Subcutaneous abdominal adipose tissue (tissue), 5 donors: Measurements from ENCODE around the gene AHNAK.
"Not testable (repeated sequence)": the region's sequence is repeated elsewhere in the genome, so short reads cannot be mapped to it uniquely, and the experiment has no call there.

Experiments
- H3K27ac ChIP-seq: one replicate; pipeline ENCODE4 v1.7.0; 2013; ENCODE audit warnings: low read depth, mild to moderate bottlenecking, inconsistent platforms, low read length, moderate library complexity
- H3K27me3 ChIP-seq, 5 donors: one replicate each; pipeline ENCODE4 v1.7.0; 2013; ENCODE audit warnings: low read length in 5 of 5, inconsistent platforms in 1 of 5; ENCODE audit not compliant: control insufficient read depth in 5 of 5, insufficient read depth in 4 of 5
- H3K36me3 ChIP-seq, 5 donors: one replicate each; pipeline ENCODE4 v1.7.0; 2013; ENCODE audit warnings: low read length in 5 of 5; ENCODE audit not compliant: control insufficient read depth in 5 of 5, insufficient read depth in 5 of 5
- H3K4me1 ChIP-seq, 5 donors: one replicate each; pipeline ENCODE4 v1.7.0; 2013; ENCODE audit warnings: low read length in 5 of 5, mild to moderate bottlenecking in 3 of 5, moderate library complexity in 1 of 5; ENCODE audit not compliant: control insufficient read depth in 5 of 5, insufficient read depth in 5 of 5
- H3K4me3 ChIP-seq, 5 donors: one replicate each; pipeline ENCODE4 v1.7.0; 2013; ENCODE audit warnings: low read length in 5 of 5, low read depth in 1 of 5
- H3K9ac ChIP-seq, 5 donors: one replicate each; pipeline ENCODE4 v1.7.0; 2013; ENCODE audit warnings: low read length in 5 of 5, mild to moderate bottlenecking in 4 of 5, moderate library complexity in 3 of 5
- H3K9me3 ChIP-seq, 5 donors: one replicate each; pipeline ENCODE4 v1.7.0; 2013; ENCODE audit warnings: low read length in 5 of 5; ENCODE audit not compliant: control insufficient read depth in 5 of 5
- donor health status: healthy.
- donor health status: healthy.
- donor health status: healthy.
- donor health status: healthy.
- donor health status: healthy.

The AHNAK gene

GRCh38 chr11:62560566-62561103 is 14.0 kb upstream of the AHNAK start:
- H3K4me1 ChIP-seq, result peaks cover 20 to 36% (median 32%) of the 10 kb centered on the region in 5 donors

GRCh38 chr11:62559626-62560025 is 13.0 kb upstream of the AHNAK start:
- peak overlapping the region in 2 of 5 donors; percentile 19 to 57 for H3K9ac ChIP-seq
- H3K4me3 ChIP-seq, result not testable (repeated sequence)
- peaks cover 24 to 46% (median 42%) of the 10 kb centered on the region in 5 donors for H3K4me1 ChIP-seq

More at GRCh38 chr11:62560566-62561103, 14.0 kb upstream of the AHNAK start:
- Histone ChIP-seq H3K36me3 (peaks cover 9 to 50% (median 33%) of the 10 kb centered on the region in 5 donors), H3K4me3 (no peak overlapping the region), H3K27me3 (no peaks in the 10 kb centered on the region), H3K9ac (peak overlapping the region in 3 of 5 donors; percentile 55 to 57 (median 56)), H3K9me3 (no peaks in the 10 kb centered on the region), H3K27ac (peak overlapping the region; percentile 85)

GRCh38 chr11:62559204-62559603 is 12.6 kb upstream of the AHNAK start:
- Histone ChIP-seq H3K9me3 (no peaks in the 10 kb centered on the region), H3K36me3 (peaks cover 4 to 41% (median 26%) of the 10 kb centered on the region in 5 donors), H3K9ac (no peak overlapping the region), H3K4me1 (peaks cover 25 to 50% (median 46%) of the 10 kb centered on the region in 5 donors), H3K27me3 (no peaks in the 10 kb centered on the region), H3K4me3 (no peak overlapping the region), H3K27ac (peak overlapping the region; percentile 85)

More at GRCh38 chr11:62559626-62560025, 13.0 kb upstream of the AHNAK start:
- H3K27ac ChIP-seq, result peak overlapping the region; percentile 85
- not testable (repeated sequence) for H3K27me3 ChIP-seq, H3K9me3 ChIP-seq
- peaks cover 4 to 41% (median 26%) of the 10 kb centered on the region in 5 donors for H3K36me3 ChIP-seq

DNA sequence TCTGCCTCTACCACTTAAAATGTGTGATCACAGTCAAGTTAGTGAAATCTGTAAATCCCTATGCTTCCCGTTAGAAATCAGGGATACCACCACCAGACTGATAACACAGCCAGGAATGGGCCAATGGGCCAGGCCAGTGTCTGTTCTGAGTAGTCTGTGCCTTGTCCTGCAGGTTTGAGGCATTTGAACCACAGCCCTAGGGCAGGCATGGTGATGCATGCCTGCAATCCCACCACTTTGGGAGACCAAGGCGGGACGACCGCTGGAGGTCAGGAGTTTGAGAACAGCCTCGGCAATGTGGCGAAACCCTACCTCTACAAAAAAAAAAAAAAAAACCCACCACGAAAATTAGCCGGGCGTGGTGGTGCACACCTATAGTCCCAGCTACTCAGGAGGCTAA is 12.1 kb upstream of the AHNAK start:
- no peaks in the 10 kb centered on the region for H3K9me3 ChIP-seq
- no peaks in the 10 kb centered on the region for H3K27me3 ChIP-seq
- no peak overlapping the region for H3K9ac ChIP-seq
- peaks cover 27 to 55% (median 52%) of the 10 kb centered on the region in 5 donors for H3K4me1 ChIP-seq
- H3K27ac ChIP-seq, result peak overlapping the region; percentile 85
- H3K36me3 ChIP-seq, result peaks cover 4 to 38% (median 22%) of the 10 kb centered on the region in 5 donors
- H3K4me3 ChIP-seq, result no peak overlapping the region

DNA sequence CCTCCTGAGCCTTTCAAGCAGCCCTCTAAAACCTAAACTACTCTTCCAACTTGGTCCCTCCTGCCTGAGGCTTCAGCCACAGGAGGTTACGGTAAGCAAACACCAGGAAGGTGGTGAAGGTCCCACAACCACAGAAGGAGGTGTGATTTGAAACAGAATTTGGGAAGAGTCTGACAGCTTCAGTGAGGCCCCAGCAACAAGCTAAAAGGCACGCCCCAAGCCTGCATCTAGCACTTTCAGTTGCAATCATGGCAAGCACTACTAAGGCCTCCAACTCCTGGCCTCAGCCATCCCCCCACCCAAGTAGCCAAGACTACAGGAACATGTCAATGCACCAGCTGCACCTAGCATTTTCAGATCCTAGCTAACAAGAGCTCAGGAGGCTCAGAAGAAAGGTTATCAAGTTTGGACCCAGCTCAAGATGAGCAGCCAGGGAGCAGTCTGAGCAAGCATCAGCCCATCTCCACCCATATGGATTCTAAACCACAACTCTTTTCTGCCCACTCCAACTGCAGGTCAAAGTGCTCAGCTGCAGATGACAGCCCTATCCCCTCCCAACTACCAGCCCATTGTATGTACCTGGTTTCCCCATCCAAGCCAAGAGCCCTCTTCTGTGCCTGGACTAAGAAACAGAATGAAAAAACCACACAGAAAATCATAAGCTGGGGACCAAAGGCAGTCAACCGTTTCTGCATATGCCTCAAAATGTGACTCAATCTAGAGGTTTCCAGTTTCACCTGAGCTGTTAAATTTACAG is 10.4 kb upstream of the AHNAK start:
- H3K27me3 ChIP-seq, result no peaks in the 10 kb centered on the region
- no peaks in the 10 kb centered on the region for H3K9me3 ChIP-seq
- H3K4me3 ChIP-seq, result peak overlapping the region in 4 of 5 donors; percentile 3 to 41 (median 16)
- H3K36me3 ChIP-seq, result peaks cover 0 to 25% (median 16%) of the 10 kb centered on the region in 5 donors
- H3K4me1 ChIP-seq, result peaks cover 32 to 72% (median 68%) of the 10 kb centered on the region in 5 donors
- peak overlapping the region; percentile 99 for H3K27ac ChIP-seq
- peak overlapping the region in 2 of 5 donors; percentile 47 to 48 for H3K9ac ChIP-seq

GRCh38 chr11:62556108-62556874 is 9.7 kb upstream of the AHNAK start:
- H3K27me3 ChIP-seq, result no peaks in the 10 kb centered on the region
- H3K36me3 ChIP-seq, result peaks cover 0 to 21% (median 16%) of the 10 kb centered on the region in 5 donors
- H3K4me1 ChIP-seq, result peaks cover 35 to 79% (median 75%) of the 10 kb centered on the region in 5 donors
- peak overlapping the region; percentile 99 for H3K27ac ChIP-seq
- peak overlapping the region; percentile 3 to 75 (median 51) for H3K9ac ChIP-seq
- no peaks in the 10 kb centered on the region for H3K9me3 ChIP-seq
- peak overlapping the region; percentile 3 to 57 (median 41) for H3K4me3 ChIP-seq

DNA sequence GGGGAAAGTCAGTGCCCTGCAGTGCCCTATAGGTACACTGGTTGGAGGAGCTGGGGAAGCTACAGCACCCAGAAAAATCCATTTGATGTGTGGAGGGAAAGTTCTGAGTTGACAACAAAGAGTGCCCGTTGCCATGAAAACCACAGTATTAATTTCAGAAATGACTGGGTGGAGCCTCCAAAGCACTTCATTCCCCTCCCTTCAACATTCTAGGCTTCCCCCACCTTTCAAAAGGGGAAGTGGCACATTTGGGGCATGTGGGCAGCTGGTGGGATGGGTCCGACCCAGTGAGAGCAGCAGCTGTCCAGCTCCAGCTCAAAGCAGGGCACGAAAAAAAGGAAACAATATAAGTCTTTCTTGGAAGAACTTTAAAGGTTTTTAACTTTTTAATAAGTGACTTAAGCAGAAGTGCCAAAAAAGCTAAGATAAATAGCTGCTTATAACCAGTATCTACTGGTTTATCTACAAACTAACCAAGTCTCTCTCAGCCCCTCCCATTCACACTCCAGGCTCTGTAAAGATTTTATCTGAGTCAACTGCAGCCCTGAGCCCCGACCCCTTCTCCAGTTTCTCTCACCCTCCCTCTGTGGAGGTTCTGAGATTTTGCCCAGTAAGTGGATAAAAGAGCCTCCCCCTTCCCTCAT is 9.0 kb upstream of the AHNAK start:
- Histone ChIP-seq H3K4me3 (peak overlapping the region; percentile 3 to 54 (median 30)), H3K36me3 (peaks cover 0 to 21% (median 16%) of the 10 kb centered on the region in 5 donors), H3K9me3 (no peaks in the 10 kb centered on the region), H3K4me1 (peaks cover 32 to 80% (median 74%) of the 10 kb centered on the region in 5 donors), H3K27ac (peak overlapping the region; percentile 99), H3K27me3 (no peaks in the 10 kb centered on the region), H3K9ac (peak overlapping the region; percentile 3 to 75 (median 51))

DNA sequence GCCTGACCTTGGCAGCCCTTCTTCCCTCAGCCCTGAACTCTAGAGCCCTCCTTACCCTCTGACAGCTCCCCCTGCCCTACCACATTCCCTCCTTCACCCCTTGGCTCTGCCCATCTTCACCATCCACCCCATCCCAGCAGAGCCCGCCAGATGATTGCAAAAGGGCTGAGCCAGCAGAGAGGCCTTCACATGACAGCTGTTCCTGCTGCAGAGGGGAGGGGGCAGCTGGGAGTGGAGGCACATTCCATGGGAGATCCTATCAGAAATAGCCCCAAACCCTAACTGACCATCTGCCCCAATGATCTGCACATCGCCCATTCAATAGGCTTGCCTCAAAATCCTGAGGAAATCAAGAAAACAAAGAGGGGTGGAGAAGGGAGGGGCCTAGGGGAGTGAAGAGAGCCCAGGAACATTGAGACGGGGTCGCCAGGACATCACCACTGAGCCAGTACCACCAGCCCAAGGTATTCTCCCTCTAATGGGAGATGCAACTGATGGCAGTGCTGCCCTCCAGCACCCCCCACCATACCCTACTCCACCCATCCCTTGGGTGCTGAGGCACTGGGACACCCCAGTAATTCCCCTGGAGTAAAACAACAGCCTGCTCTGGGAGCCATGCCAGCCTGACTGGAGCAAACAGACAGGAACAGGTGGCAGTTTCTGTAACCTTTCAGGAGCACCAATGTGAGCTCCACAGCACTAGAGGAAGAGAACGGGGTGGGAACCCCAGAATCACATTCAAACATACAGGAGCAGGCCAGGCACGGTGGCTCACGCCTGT is 8.0 kb upstream of the AHNAK start:
- Histone ChIP-seq H3K27me3 (no peaks in the 10 kb centered on the region), H3K9ac (peak overlapping the region in 4 of 5 donors; percentile 38 to 55 (median 41)), H3K4me3 (peak overlapping the region; percentile 10 to 51 (median 18)), H3K36me3 (peaks cover 0 to 15% (median 11%) of the 10 kb centered on the region in 5 donors), H3K4me1 (peaks cover 29 to 78% (median 64%) of the 10 kb centered on the region in 5 donors), H3K9me3 (no peaks in the 10 kb centered on the region), H3K27ac (peak overlapping the region; percentile 99)
